ENCODE measurements around the gene ZNF184. TPM values are rescaled to one million over a fixed set of nuclear protein-coding genes. Genes with fewer than 3 reads are reported as not detected.

ZNF184 gene
- total and polyA plus RNA-seq, 9 of the 15 experiments (the other 6 are each of a cell fraction or from before 2014, with no cell fraction given), result 7.6 to 22.2 (median 12.8) TPM

- TF ChIP-seq, protein P1, sequence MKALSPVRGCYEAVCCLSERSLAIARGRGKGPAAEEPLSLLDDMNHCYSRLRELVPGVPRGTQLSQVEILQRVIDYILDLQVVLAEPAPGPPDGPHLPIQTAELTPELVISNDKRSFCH (CRISPR knock-in tag; IDR thresholded peaks at IDR 0.05), result no peak
- TF ChIP-seq, protein P1 (tag; IDR thresholded peaks at IDR 0.05), result peak; percentile 59
- no peak for TF ChIP-seq HDGF (IDR thresholded peaks at IDR 0.05)
- TF ChIP-seq ZBTB1 (CRISPR knock-in tag; IDR thresholded peaks at IDR 0.05; ENCODE audit: borderline replicate concordance, low read depth), result no peak
- no peak for TF ChIP-seq ARID3B (CRISPR knock-in tag; IDR thresholded peaks at IDR 0.05; ENCODE audit: borderline replicate concordance)
- no peak for TF ChIP-seq GABPB2 (CRISPR knock-in tag; conservative IDR thresholded peaks at IDR 0.05)
- TF ChIP-seq E2F4 (CRISPR knock-in tag; IDR thresholded peaks at IDR 0.05; ENCODE audit: low read depth), result no peak
- TF ChIP-seq, protein P2, sequence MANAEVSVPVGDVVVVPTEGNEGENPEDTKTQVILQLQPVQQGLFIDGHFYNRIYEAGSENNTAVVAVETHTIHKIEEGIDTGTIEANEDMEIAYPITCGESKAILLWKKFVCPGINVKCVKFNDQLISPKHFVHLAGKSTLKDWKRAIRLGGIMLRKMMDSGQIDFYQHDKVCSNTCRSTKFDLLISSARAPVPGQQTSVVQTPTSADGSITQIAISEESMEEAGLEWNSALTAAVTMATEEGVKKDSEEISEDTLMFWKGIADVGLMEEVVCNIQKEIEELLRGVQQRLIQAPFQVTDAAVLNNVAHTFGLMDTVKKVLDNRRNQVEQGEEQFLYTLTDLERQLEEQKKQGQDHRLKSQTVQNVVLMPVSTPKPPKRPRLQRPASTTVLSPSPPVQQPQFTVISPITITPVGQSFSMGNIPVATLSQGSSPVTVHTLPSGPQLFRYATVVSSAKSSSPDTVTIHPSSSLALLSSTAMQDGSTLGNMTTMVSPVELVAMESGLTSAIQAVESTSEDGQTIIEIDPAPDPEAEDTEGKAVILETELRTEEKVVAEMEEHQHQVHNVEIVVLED (CRISPR knock-in tag; IDR thresholded peaks at IDR 0.05), result no peak
- peak; percentile 99 for TF ChIP-seq GTF3C2 (IDR thresholded peaks at IDR 0.05; ENCODE audit: borderline replicate concordance, extremely low read depth, insufficient read length)
- peak; percentile 91 for TF ChIP-seq TAF9B (IDR thresholded peaks at IDR 0.05; ENCODE audit: partially characterized antibody)
- no peak for TF ChIP-seq THAP12 (CRISPR knock-in tag; IDR thresholded peaks at IDR 0.05)
- TF ChIP-seq ZNF511 (CRISPR knock-in tag; IDR thresholded peaks at IDR 0.05), result no peak
- no peak for TF ChIP-seq ZNF124 (CRISPR knock-in tag; IDR thresholded peaks at IDR 0.05)
- TF ChIP-seq ELF1 (tag; IDR thresholded peaks at IDR 0.05), result no peak
- 0 out of 2 replicates have a peak, but pooled peaks have one; percentile 33 for TF ChIP-seq KDM2B (CRISPR knock-in tag; IDR thresholded peaks at IDR 0.05)
Observed at GRCh38 chr6:27495386-27496135, 22.7 kb upstream of the ZNF184 start (continued).

Data from K562 (cell line).